Measurements from ENCODE around the gene ITGB5.

The ITGB5 gene

DNA sequence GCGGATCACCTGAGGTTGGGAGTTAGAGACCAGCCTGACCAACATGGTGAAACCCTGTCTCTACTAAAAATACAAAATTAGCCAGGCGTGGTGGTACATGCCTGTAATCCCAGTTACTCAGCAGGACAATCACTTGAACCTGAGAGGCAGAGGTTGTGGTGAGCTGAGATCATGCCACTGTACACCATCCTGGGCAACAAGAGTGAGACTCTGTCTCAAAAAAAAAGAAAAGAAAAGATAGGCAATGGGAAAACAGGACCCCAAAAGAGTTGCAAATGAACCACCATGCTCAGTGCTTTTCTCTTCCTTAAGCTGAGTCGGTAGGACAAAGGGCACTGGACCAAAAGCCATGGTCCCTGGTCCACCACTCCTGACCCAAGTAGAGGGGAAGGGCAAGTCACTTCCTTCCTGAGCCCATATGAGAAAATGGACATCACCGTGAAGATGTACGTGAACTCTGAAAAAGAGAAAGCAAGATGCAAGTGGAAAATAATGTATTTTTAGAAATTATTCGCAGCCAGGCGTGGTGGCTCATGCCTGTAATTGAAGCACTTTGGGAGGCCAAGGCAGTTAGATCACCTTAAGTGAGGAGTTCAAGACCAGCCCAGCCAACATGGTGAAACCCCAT is 2.6 kb downstream of the ITGB5 start:
- H3K4me3 ChIP-seq (ENCODE audit: low read depth, low read length) = peak overlapping the region; percentile 79; the same call in 1 of the 2 replicates
- no peak for TF ChIP-seq CTCF (IDR thresholded peaks at IDR 0.05; ENCODE audit: low read depth, low read length)

- no peak for TF ChIP-seq CTCF (IDR thresholded peaks at IDR 0.05; ENCODE audit: low read depth, low read length)
These were observed 3.2 kb downstream of the ITGB5 start for GRCh38 chr3:124883766-124884473.

GRCh38 chr3:124882816-124883747 is 4.1 kb downstream of the ITGB5 start:
- H3K4me3 ChIP-seq (ENCODE audit: low read depth, low read length) = no peak overlapping the region

More at GRCh38 chr3:124883766-124884473, 3.2 kb downstream of the ITGB5 start:
- H3K4me3 ChIP-seq (ENCODE audit: low read depth, low read length) = no peak overlapping the region

DNA sequence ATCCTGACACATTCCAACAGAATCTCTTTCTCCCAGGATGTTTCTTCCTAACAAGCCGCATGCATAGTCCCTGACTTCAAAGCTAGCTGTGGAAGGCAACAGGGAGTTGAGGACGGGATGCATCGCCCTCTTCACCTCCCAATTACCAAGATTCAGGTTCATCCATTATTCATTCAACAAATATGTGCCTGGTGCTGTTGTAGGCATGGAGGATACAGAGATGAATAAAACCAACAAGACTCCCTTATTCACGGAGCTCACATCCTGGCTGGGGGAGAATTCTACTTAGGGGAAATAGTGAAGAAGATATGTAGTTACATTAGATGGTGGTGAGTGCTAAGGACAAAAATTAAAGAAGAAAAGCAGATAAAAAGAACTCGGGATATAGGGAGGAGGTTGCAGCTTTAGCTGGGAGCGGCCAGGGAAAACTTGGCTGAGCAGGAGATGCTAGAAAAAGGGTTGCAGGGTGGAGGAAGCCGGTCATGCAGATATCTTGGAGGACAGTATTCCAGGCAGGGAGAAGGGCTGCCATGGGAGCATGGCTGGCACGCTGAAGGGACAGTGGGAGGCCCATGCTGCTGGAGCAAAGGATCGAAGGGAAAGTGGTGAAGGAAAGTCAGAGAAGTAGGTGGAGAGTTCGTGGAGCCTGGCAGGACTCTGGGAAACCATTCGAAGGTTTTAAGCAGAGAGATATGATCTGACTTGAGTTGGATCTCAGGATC is 5.0 kb downstream of the ITGB5 start:
- no peak for TF ChIP-seq CTCF (IDR thresholded peaks at IDR 0.05; ENCODE audit: low read depth, low read length)
- no peak overlapping the region for H3K4me3 ChIP-seq (ENCODE audit: low read depth, low read length)

More at GRCh38 chr3:124882816-124883747, 4.1 kb downstream of the ITGB5 start:
- TF ChIP-seq CTCF (IDR thresholded peaks at IDR 0.05; ENCODE audit: low read depth, low read length) = no peak

DNA sequence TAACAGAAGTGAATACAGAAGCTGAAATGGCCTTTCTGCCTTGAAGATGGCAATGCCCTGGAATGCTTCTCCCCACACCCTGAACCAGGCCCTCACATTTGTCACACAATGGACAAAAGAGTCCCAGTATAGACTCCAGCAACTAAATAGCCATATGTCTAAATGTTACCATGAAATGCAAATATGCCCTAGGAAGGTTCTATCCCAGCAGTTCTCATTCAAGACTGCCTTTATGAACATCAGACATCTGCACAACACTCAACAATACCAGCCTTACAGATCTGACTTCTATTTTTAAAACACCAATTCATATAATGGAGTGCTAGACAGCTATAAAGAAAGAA is 7.9 kb downstream of the ITGB5 start:
- TF ChIP-seq CTCF (IDR thresholded peaks at IDR 0.05; ENCODE audit: low read depth, low read length) = no peak
- H3K4me3 ChIP-seq (ENCODE audit: low read depth, low read length) = peak overlapping the region; percentile 9; the same call in 1 of the 2 replicates

DNA sequence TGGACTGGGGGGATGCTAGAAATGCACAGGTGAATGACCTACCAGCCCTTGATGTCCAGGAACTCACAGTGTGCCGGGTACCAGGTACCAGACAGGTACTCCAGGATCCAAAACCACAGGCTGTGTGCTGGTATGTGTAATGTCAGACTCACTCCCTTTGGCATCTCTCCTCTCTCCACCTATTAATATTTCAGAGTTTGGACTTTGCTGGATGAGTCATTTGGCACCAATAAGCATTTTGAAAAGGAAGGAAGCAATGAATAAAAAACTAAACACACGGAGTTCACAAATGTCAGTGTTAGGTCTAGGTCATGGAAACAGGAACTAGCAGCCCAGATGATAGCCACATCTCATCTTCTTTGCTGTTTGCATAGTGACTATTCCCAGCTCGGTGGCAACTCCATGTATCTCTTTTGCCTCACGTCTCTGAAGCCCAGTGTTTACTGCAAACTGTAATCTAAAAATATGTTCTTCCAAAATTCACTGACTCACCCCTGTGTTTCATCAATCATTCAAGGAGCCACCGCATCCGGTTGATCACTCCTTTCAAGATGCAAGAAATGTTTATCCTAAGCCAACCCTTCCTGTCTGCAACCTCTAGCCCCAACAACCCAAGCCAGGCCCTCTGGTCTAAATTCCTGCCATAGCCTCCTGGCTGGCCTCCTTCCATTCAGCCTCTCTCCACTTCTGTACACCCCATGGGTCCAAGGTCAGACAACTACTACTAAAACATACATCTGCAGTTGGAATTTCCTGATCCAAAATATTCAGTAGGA is 8.4 kb downstream of the ITGB5 start:
- TF ChIP-seq CTCF (IDR thresholded peaks at IDR 0.05; ENCODE audit: low read depth, low read length) = no peak

More for the DNA sequence above, 8.4 kb downstream of the ITGB5 start:
- 0 out of 2 replicates have a peak overlapping the region, but pooled peaks have one; percentile 9 for H3K4me3 ChIP-seq (ENCODE audit: low read depth, low read length)
